ENCODE data around the gene FXYD2.

Gene FXYD2

DNA sequence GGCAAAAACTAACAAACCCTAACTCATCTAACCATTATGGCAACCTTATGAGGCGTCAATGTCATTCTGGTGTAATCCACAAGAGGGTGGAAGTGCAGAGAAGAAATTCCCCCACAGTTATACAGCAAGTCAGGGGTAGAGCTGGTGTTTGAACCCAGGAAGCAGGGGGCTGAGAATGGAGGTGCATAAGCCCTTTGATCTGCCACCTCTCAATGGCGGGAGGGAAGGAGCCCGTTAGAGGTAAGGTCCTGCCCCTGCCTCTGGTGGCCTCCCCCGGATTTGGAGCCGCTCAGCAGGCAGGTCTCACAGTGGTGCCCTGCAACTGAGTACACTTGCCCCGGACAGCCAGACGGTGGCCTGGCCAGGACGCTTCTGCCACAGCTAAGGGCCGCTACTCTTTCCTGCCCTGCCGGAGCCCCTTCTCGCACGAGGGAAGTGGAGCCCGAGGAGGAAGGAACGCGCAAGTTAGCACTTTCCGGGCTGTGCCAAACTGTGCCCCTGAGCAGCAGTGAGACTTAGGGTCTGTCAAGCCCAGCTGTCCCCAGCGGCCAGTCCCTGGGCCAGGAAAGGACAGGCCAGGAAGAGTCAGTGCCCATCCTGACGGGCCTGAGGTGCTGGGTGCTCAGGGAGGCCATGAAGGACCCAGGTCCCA is 1.1 kb downstream of the FXYD2 start:
- Histone ChIP-seq H3K4me3 (peak overlapping the region; percentile 22; the same call in 1 of the 2 replicates), H3K4me1 (peaks cover 97% of the 10 kb centered on the region), H3K9me3 (no peaks in the 10 kb centered on the region), H3K4me2 (peak overlapping the region; percentile 91), H3K27ac (peak overlapping the region; percentile 93), H3K36me3 (no peaks in the 10 kb centered on the region), H4K20me1 (no peaks in the 10 kb centered on the region), H3K27me3 (no peaks in the 10 kb centered on the region), H3K9ac (peak overlapping the region; percentile 75)
- no peak for TF ChIP-seq Cebpa-rat (IDR thresholded peaks at IDR 0.05)

DNA sequence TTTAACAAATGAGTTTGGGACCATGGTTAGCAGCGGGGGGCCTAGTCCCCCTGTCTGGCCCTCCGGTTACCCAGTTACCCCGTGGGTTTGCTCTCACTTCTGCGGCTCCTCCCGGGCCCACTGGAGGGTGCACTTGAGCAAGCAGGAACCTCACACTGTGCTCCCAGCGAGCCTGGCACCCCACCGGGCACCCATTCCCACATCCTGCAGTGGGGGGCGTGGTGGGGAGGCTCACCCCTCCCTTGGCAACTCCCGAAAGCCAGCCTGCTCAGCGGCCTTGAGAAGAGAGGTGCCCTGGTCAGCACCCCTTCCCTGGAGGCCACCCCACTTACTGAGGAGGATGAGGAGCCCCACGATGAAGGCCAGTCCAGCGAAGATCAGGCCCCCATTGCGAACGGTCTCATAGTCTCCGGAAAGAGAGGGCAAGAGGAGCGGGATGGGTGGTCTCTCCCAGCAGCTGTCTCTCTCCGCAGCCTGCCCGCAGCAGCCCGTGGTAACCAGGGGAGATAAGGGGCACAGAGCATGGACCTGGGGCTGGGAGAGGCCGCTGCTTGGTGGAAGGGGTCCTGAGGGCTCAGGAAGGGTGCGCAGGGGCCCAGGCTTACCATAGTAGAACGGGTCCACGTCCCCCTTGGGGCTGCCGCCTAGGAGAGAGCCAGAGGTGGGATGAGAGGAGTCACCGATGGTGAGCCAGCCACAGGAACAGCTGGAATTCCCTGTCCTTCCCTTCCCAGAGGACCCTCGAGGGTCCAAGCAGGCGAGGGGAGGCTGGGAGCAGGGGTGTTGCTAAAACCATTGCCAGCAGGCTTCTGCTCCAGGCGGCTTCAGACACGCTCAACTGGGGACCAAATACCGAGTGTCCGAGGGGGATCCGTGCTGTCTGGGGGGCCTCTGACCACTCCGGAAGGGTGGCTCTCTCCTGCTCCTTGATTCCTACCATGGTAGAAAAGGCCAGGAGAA is 2.2 kb downstream of the FXYD2 start:
- no peaks in the 10 kb centered on the region for H4K20me1 ChIP-seq
- H3K4me2 ChIP-seq = peak overlapping the region; percentile 91
- H3K9ac ChIP-seq = peak overlapping the region; percentile 75; the same call in 1 of the 2 replicates
- peaks cover 97% of the 10 kb centered on the region for H3K4me1 ChIP-seq
- no peaks in the 10 kb centered on the region for H3K36me3 ChIP-seq
- H3K9me3 ChIP-seq = no peaks in the 10 kb centered on the region
- no peak for TF ChIP-seq Cebpa-rat (IDR thresholded peaks at IDR 0.05)
- no peaks in the 10 kb centered on the region for H3K27me3 ChIP-seq
- H3K27ac ChIP-seq = peak overlapping the region; percentile 93
- H3K4me3 ChIP-seq = no peak overlapping the region

DNA sequence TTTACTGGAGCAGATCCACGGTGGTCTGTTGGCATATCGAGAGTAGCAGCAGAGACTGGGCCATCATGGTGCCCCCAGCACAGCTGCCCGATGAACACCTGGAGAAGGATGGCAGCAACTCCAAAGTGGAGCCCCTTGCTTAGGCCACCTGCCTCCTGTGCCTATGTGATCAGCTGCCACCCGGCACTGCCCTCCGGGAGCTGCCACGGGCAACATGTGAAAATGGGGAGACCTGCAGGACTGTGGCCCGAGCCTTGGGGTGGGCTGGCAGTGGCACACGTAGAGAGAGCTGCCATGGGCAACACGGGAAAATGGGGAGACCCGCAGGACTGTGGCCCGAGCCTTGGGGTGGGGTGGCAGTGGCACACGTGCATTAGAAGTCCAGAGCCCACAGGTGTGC is 3.1 kb downstream of the FXYD2 start:
- Histone ChIP-seq H3K36me3 (no peaks in the 10 kb centered on the region), H3K4me1 (peaks cover 97% of the 10 kb centered on the region)

DNA sequence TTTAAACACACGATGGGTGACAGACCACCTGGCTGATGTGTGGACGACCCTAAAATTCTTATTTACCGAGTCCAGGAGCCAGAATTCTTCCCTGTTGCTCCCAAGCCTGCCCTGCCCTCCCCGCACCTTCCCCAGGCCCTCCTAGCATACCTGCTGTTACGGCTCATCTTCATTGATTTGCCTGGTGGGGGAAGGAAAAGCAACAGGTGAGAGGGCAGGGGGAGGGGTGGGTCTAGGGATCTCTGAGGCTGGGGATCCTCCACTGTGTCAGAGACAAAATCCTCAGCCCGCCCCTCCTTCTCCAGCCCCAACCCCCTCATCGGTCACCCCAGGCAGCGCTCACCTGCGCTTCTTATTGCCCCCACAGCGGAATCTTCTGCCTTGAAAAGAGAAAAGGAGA is 4.0 kb downstream of the FXYD2 start:
- Histone ChIP-seq H3K36me3 (no peaks in the 10 kb centered on the region), H3K4me3 (no peak overlapping the region), H4K20me1 (no peaks in the 10 kb centered on the region), H3K4me2 (peak overlapping the region; percentile 78), H3K4me1 (peaks cover 97% of the 10 kb centered on the region), H3K27ac (no peak overlapping the region), H3K9me3 (no peaks in the 10 kb centered on the region), H3K27me3 (no peaks in the 10 kb centered on the region), H3K9ac (no peak overlapping the region)
- TF ChIP-seq Cebpa-rat (IDR thresholded peaks at IDR 0.05) = no peak

More for the DNA sequence above, 3.1 kb downstream of the FXYD2 start:
- H4K20me1 ChIP-seq = no peaks in the 10 kb centered on the region
- H3K4me2 ChIP-seq = peak overlapping the region; percentile 91; the same call in 1 of the 2 replicates
- no peaks in the 10 kb centered on the region for H3K27me3 ChIP-seq
- H3K9me3 ChIP-seq = no peaks in the 10 kb centered on the region
- no peak overlapping the region for H3K4me3 ChIP-seq
- no peak overlapping the region for H3K9ac ChIP-seq
- no peak for TF ChIP-seq Cebpa-rat (IDR thresholded peaks at IDR 0.05)
- no peak overlapping the region for H3K27ac ChIP-seq

DNA sequence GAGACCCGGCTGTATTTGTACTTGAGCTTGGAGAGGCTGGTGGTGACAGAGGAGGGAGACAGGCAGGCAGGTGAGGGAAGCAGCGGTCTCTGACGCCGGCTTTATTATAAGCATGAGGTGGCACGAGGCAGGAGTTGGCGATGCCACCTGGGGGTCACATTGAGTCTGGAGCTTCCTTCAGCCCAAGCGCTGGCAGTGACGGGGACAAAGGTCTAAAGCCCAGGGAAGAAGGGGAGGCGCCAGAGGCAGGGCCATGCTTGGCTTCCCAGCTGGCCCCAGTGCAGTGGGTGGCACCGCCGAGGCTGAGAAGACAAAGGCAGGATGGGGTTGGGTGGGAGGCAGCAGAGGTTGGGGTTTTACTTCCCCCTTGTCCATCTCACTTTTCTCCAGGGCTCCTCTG is 4.5 kb downstream of the FXYD2 start:
- Histone ChIP-seq H3K4me1 (peaks cover 97% of the 10 kb centered on the region), H3K9ac (0 out of 2 replicates have a peak overlapping the region, but pooled peaks have one; percentile 11)

DNA sequence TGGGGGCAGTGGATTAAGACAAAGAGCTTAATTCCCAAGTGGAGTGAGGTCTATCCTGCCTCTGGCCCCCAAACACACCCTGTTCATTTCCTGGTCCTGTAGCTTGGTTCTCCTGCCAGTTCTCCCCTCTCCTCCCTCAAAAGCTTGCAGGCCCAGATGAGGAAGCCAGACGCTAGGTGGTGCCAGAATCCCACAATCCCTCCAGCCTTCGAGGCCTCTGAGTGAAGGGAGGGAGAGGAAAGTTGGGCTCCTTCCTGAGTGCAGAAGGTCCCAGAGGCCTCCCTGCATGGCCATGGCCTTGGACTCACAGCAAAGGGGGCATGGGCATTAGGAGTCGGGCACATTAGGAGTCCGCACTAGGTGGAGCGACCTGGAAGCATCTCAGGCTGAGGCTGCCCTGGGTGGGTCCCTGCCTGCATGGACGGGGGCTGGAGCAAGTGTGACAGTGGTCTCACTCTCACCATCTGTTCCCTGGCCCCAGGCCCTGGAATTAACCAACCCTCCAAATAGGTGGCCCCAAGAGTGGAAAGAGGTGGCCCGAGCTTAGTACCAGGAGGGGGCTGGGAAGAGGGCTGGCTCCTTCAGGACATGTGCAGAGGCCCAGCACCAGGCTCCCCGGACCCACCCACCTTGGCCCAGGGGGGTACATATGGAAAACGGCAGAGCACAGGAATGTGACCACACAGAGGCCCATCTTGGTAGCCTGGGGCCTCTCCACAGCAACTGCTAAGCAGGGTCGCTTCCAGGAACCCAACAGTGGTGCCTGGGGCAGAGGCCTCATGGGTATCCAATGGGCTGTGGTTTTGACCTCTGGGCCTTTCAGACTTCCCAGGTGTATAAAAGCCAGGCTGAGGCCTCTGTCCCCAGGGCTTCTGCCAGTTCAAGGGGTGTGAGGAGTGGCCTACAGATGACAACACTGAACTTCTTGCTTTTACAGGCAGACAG is 5.2 kb downstream of the FXYD2 start:
- peaks cover 97% of the 10 kb centered on the region for H3K4me1 ChIP-seq
- H3K9me3 ChIP-seq = no peaks in the 10 kb centered on the region
- H4K20me1 ChIP-seq = no peaks in the 10 kb centered on the region
- peak overlapping the region; percentile 45; the same call in 1 of the 2 replicates for H3K27ac ChIP-seq
- H3K27me3 ChIP-seq = no peaks in the 10 kb centered on the region
- H3K9ac ChIP-seq = 0 out of 2 replicates have a peak overlapping the region, but pooled peaks have one; percentile 11
- H3K4me2 ChIP-seq = peak overlapping the region; percentile 78
- no peaks in the 10 kb centered on the region for H3K36me3 ChIP-seq
- TF ChIP-seq Cebpa-rat (IDR thresholded peaks at IDR 0.05) = no peak
- no peak overlapping the region for H3K4me3 ChIP-seq

More for the DNA sequence above, 4.5 kb downstream of the FXYD2 start:
- Histone ChIP-seq H3K27me3 (no peaks in the 10 kb centered on the region), H3K4me2 (peak overlapping the region; percentile 78), H3K9me3 (no peaks in the 10 kb centered on the region), H3K36me3 (no peaks in the 10 kb centered on the region), H3K27ac (peak overlapping the region; percentile 45; the same call in 1 of the 2 replicates), H3K4me3 (no peak overlapping the region), H4K20me1 (no peaks in the 10 kb centered on the region)
- TF ChIP-seq Cebpa-rat (IDR thresholded peaks at IDR 0.05) = no peak

DNA sequence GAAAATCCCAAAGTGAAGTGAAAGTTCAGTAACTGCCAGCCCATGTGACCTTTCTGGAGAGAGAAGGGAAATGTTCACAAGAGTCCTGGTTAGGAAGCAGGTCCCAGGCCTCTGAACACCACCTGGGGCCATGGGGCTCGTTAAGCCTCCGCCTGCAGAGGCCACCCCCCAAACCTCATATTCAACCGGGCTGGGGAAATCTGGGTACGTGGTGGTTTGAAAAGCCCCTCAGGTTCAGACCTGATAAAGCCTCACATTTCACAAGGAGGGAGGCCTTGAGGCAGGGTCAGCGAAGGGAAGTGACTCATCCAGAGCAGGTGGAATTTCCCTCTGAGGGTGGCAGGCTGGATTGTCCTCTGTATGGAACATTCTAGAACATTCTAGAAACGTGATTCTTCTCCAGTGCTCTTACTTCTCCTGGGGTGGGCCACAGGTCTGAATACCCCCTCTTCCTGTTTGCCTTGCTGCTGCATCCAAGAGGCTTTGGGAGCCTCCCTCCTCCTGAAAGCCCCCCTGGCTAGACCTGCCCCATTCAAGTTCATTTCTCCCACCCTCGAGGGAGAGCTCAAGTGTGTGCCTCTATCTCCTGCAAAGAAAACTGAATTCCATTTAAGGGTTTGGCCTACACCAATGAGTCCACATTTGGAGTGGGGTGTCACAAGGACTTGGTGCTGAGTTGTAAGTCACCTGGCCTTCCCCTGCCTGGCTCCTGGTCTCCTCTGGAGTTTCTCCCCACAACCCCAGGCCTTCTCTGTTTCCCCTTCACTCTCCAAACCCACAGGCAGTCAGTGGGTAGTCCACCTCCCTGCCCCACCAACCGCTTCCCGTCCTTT is 6.3 kb downstream of the FXYD2 start:
- no peak for TF ChIP-seq Cebpa-rat (IDR thresholded peaks at IDR 0.05)
- no peak overlapping the region for H3K4me3 ChIP-seq
- peak overlapping the region; percentile 83 for H3K4me2 ChIP-seq
- no peaks in the 10 kb centered on the region for H3K36me3 ChIP-seq
- H4K20me1 ChIP-seq = no peaks in the 10 kb centered on the region
- H3K27ac ChIP-seq = no peak overlapping the region
- H3K4me1 ChIP-seq = peaks cover 92% of the 10 kb centered on the region
- no peaks in the 10 kb centered on the region for H3K27me3 ChIP-seq
- H3K9me3 ChIP-seq = no peaks in the 10 kb centered on the region
- no peak overlapping the region for H3K9ac ChIP-seq

DNA sequence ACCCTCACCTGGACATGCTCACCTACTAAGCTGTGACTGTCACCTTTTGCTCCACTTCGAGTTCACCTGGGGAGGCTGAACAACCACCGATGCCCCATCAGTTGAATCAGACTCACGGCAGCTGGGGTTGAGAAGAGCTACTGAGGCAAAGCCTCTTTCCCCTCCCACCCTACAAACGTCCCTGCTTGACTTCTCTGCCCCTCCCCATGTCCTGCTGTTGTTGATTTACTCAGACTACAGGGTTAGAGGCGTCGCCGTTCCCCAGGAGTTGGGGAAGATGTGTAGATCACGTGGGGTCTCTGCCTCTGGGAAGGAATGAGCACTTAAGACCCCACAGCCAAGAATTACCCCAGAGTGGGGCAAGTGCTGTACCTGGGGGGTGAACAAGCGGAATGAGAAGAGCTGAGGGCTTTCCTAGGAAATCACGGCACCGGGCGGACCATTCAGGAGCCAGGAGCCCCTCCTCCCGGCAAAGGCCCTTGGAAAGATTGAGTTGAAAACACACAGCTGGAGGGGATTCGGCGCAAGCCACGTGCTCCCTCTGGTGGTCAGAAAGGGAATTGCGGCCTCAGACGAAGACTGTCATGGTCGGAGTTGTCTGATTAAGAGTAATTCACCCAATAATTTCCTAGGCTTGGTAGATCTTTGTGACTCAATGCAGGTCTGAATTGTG is 7.0 kb downstream of the FXYD2 start:
- Histone ChIP-seq H4K20me1 (no peaks in the 10 kb centered on the region), H3K4me3 (no peak overlapping the region), H3K27ac (0 out of 2 replicates have a peak overlapping the region, but pooled peaks have one; percentile 63), H3K9me3 (no peaks in the 10 kb centered on the region), H3K4me1 (peaks cover 85% of the 10 kb centered on the region), H3K27me3 (no peaks in the 10 kb centered on the region), H3K4me2 (peak overlapping the region; percentile 83), H3K9ac (peak overlapping the region; percentile 43; the same call in 1 of the 2 replicates), H3K36me3 (no peaks in the 10 kb centered on the region)
- TF ChIP-seq Cebpa-rat (IDR thresholded peaks at IDR 0.05) = no peak
